Astrocyte of the spinal cord (primary cell): ENCODE measurements around the gene MRPS11.

Experiments
- DNase-seq: peaks from one replicate; pipeline ENCODE4 v3.0.0; 2011; ENCODE audit warnings: low read depth, low spot score
- H3K4me3 ChIP-seq: 2 replicates; pipeline ENCODE4 v1.5.1; 2011; ENCODE audit warnings: low read depth, mild to moderate bottlenecking, low read length, moderate library complexity
- CTCF ChIP-seq: IDR thresholded peaks from 2 replicates; pipeline ENCODE4 v1.5.1; 2012; ENCODE audit warnings: low read depth, mild to moderate bottlenecking, low read length, inconsistent platforms
- in situ Hi-C: cut with HindIII; loops from 2 replicates; pipeline ENCODE4 v1.10.0; 2017; ENCODE audit warnings: low sequenced_read_pairs

Gene MRPS11

GRCh38 chr15:88447206-88447605, 20.3 kb upstream of the MRPS11 start:
- DNase-seq, result no peak
- in situ Hi-C loops, result no loop called here
- H3K4me3 ChIP-seq, result no peak overlapping the region
- TF ChIP-seq CTCF, result no peak

- in situ Hi-C loops, result no loop called here
- no peak for TF ChIP-seq CTCF
- H3K4me3 ChIP-seq, result no peak overlapping the region
- DNase-seq, result no peak
Measured at GRCh38 chr15:88447741-88448140, 19.8 kb upstream of the MRPS11 start.

- in situ Hi-C loops, result no loop called here
- no peak for DNase-seq
- H3K4me3 ChIP-seq, result no peak overlapping the region
- no peak for TF ChIP-seq CTCF
Measured at GRCh38 chr15:88448991-88449461, 18.5 kb upstream of the MRPS11 start.

- in situ Hi-C loops, result no loop called here
- TF ChIP-seq CTCF, result no peak
- no peak for DNase-seq
- H3K4me3 ChIP-seq, result no peak overlapping the region
Measured at GRCh38 chr15:88449581-88449980, 17.9 kb upstream of the MRPS11 start.

GRCh38 chr15:88450125-88450798, 17.2 kb upstream of the MRPS11 start:
- in situ Hi-C loops, result no loop called here
- DNase-seq, result peak; percentile 60
- peak; percentile 90 for TF ChIP-seq CTCF
- H3K4me3 ChIP-seq, result no peak overlapping the region

GRCh38 chr15:88453651-88454050, 13.9 kb upstream of the MRPS11 start:
- H3K4me3 ChIP-seq, result no peak overlapping the region
- no peak for TF ChIP-seq CTCF
- in situ Hi-C loops, result no loop called here
- DNase-seq, result no peak

- no peak for DNase-seq
- in situ Hi-C loops, result no loop called here
- TF ChIP-seq CTCF, result no peak
- no peak overlapping the region for H3K4me3 ChIP-seq
Measured at GRCh38 chr15:88454236-88454635, 13.3 kb upstream of the MRPS11 start.
